ENCODE results near the gene SEC24C.
"Not testable (repeated sequence)": the region's sequence is repeated elsewhere in the genome, so short reads cannot be mapped to it uniquely, and the experiment has no call there.

SEC24C gene

GRCh38 chr10:73773152-73773879 lies 29.1 kb downstream of the SEC24C start:
- DNase-seq = peak in 1 of 2 donors; percentile 39

GRCh38 chr10:73774637-73775036 lies 30.5 kb downstream of the SEC24C start:
- no peak for DNase-seq

- DNase-seq = no peak
Observed at GRCh38 chr10:73779018-73779417, 34.8 kb downstream of the SEC24C start.

DNA sequence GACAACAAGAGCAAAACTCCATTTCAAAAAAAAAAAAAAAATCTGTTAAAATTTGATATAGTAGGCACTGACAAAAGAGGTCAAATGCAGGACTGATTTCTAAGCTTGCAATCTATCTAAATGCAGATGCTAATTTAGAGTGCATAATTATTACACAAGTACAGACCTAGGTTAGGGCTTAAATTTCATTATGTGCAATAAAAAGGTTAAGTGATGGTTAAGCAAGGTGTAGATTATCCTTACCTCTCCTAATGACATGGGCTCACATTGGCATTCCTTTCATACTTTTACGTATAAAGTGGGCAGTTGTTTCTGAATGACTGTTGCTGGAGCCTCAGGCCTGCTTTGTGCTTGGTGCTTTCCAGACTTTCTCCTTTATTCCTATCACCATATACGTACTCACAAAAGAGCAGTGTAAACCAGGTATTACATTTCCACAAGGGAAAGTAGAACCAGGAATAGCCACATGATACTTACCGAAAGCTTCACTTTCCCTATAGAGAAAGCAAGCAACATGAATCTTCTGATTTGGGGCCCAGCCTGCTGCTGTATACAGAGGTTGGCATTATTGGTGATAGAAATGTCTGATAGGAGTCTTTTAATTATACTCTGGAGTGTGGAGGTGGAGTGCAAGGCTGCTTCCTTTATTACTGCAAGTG lies 35.5 kb downstream of the SEC24C start:
- DNase-seq = no peak

GRCh38 chr10:73780301-73780700 lies 36.1 kb downstream of the SEC24C start:
- DNase-seq = no peak

DNA sequence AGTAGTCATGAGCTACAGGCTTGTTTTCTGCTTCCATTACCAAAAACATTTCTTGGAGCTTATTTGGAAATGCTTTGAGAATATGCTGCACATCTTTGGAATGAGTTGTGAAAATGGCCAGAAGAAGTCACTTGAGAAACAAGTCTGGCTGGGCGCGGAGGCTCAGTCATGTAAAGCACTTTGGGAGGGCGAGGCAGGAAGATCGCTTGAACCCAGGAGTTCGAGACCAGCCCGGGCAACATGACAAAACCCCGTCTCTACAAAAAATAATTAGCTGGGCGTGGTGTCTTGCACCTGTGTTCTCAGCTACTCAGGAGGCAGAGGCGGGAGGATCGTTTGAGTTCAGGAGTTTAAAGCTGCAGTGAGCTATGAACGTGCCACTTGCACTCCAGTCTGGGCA lies 36.8 kb downstream of the SEC24C start:
- DNase-seq = no peak

- no peak for DNase-seq
Observed at GRCh38 chr10:73781548-73781878, 37.3 kb downstream of the SEC24C start.

GRCh38 chr10:73781879-73782748 lies 37.9 kb downstream of the SEC24C start, which contains the start of gene CHCHD1:
TSS of gene CHCHD1 (plus strand) at chr10:73782048. CDS start at chr10:73782076, 28 bp downstream.
- peak; percentile 53 to 67 for DNase-seq

DNA sequence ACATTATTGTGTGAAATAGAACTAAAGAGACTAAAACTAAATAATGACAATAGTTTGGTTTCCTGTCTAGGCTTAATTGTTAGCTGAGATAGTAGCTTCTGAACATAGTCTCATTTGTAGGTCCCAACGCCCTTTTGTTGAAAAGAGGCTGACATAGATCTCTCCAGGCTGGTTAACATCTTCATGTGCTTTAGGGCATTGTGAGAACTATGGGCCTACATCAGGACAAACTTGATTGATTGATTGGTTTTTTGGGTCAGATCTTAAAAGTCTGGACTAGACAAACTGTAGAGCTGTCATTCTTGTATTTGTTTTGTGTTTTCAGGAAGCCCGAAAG lies 38.5 kb downstream of the SEC24C start:
- DNase-seq = no peak

GRCh38 chr10:73785211-73785720 lies 41.1 kb downstream of the SEC24C start, which contains the start of gene ZSWIM8:
TSS of gene ZSWIM8 (plus strand) at chr10:73785606. CDS start at chr10:73785879, 273 bp downstream.
- DNase-seq = peak; percentile 64 to 96

- peak in 1 of 2 donors; percentile 39 for DNase-seq
Observed at GRCh38 chr10:73785721-73786511, 41.7 kb downstream of the SEC24C start.

- DNase-seq = no peak
Observed at GRCh38 chr10:73786512-73786885, 42.3 kb downstream of the SEC24C start.

- DNase-seq = not testable (repeated sequence)
Observed at GRCh38 chr10:73787031-73787800, 43.0 kb downstream of the SEC24C start.

DNA sequence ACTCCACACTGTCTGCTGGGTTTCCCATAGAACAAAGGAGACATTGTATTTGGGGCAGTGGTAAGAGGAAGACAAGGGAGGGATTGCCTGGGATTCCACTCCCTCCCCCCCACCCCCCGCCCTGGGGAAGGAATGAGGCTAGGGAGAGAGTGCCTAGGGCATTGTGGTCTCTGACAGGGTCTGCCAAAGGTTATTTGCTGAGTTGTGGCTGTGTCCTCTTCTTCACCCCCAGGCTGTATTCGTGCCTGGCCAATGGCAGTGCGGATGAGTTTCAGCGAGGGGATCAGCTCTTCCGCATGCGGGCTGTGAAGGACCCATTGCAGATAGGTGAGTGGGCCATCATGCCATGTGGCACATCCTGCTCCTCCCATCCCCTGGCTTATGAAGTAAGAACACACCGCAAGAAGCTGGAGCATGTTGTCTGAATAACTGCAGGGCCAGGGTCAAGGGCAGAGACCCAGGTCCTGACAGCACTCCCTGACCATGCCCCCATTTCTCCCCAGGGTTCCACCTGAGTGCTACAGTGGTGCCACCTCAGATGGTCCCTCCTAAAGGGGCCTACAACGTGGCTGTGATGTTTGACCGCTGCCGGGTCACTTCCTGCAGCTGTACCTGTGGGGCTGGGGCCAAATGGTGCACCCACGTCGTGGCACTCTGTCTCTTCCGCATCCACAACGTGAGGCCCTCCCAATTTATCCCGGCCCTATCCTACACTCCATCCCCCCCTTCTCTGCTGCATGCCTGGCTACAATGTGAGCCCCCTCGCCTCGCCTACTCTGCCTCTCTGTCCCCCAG lies 44.9 kb downstream of the SEC24C start:
- no peak for DNase-seq

GRCh38 chr10:73789659-73790055 lies 45.5 kb downstream of the SEC24C start:
- DNase-seq = no peak

- DNase-seq = no peak
Observed at GRCh38 chr10:73790886-73791625, 46.9 kb downstream of the SEC24C start.

DNA sequence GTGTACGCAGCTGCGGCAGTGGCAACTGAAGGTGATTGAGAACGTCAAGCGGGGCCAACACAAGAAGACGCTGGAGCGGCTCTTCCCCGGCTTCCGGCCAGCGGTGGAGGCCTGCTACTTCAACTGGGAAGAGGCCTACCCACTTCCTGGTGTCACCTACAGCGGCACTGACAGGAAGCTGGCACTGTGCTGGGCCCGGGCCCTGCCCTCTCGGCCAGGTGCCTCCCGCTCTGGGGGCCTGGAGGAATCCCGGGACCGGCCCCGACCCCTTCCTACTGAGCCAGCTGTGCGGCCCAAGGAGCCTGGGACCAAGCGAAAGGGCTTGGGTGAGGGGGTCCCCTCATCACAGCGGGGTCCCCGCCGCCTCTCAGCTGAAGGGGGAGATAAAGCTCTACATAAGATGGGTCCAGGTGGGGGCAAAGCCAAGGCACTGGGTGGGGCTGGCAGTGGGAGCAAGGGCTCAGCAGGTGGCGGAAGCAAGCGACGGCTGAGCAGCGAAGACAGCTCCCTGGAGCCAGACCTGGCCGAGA lies 47.8 kb downstream of the SEC24C start:
- DNase-seq = no peak

DNA sequence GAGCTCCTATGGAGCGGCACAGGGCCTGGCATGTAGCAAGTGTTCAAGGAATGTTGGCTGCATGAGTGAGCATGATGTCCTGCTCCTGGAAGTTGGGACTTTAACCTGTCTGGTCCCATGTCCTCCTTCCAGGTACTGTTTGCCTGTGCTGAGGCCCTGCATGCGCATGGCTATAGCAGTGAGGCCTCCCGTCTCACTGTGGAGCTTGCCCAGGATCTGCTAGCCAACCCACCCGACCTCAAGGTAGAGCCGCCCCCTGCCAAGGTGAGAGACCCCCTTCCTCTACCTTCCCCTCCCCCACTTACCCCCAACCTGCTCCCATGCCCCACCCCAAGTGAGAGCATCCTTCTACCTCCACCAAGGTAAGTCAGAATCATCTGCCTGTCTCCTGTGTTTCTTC lies 49.3 kb downstream of the SEC24C start:
- DNase-seq = no peak

DNA sequence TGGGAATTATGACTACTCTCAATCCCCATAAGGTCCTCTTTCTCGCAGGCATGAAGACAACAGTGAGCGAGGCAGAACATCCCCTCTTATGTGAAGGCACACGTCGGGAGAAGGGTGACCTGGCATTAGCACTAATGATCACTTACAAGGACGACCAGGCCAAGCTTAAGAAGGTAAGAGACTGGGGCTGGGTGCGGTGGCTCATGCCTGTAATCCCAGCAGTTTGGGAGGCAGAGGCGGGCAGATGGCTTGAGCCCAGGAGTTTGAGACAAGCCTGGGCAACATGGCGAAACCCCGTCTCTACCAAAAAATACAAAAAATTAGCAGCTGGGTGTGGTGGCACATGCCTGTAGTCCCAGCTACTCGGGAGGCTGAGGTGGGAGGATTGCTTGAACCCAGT lies 51.3 kb downstream of the SEC24C start:
- DNase-seq = not testable (repeated sequence)

- DNase-seq = not testable (repeated sequence)
Observed at GRCh38 chr10:73796035-73796434, 51.9 kb downstream of the SEC24C start.

All from bone marrow (tissue), 2 donors.